ACC112 (cell line): ENCODE measurements around the gene KDM5A.
"Not testable (repeated sequence)": the region's sequence is repeated elsewhere in the genome, so short reads cannot be mapped to it uniquely, and the experiment has no call there.

ENCODE experiments used
- H2AFZ ChIP-seq: fragments of 200-600 bp; sonication (generic); one replicate; pipeline ENCODE4 v1.6.0; 2017; ENCODE audit warnings: antibody characterized with exemption, low read length; ENCODE audit not compliant: unreplicated experiment
- H3K27ac ChIP-seq: fragments of 200-600 bp; sonication (generic); 2 replicates; pipeline ENCODE4 v1.5.1; 2014; ENCODE audit warnings: low read depth, mild to moderate bottlenecking, antibody characterized with exemption, low read length, moderate library complexity
- H3K27me3 ChIP-seq: fragments of 200-600 bp; sonication (generic); 2 replicates; pipeline ENCODE4 v1.6.1; 2014; ENCODE audit warnings: mild to moderate bottlenecking, antibody characterized with exemption, low read length, moderate library complexity, mixed read lengths; ENCODE audit not compliant: insufficient read depth
- H3K36me3 ChIP-seq: fragments of 200-600 bp; sonication (generic); 2 replicates; pipeline ENCODE4 v1.6.1; 2016; ENCODE audit warnings: mild to moderate bottlenecking, antibody characterized with exemption, low read length, moderate library complexity, mixed read lengths; ENCODE audit not compliant: insufficient read depth
- H3K4me1 ChIP-seq: fragments of 200-600 bp; sonication (generic); one replicate; pipeline ENCODE4 v1.6.1; 2016; ENCODE audit warnings: low read length, mixed read lengths; ENCODE audit not compliant: insufficient read depth, unreplicated experiment, control insufficient read depth
- H3K4me3 ChIP-seq: fragments of 200-600 bp; sonication (generic); 2 replicates; pipeline ENCODE4 v1.5.1; 2014; ENCODE audit warnings: mild to moderate bottlenecking, low read depth, low read length
- H3K79me2 ChIP-seq: fragments of 200-600 bp; sonication (generic); one replicate; pipeline ENCODE4 v1.6.0; 2016; ENCODE audit warnings: low read length; ENCODE audit not compliant: control insufficient read depth, unreplicated experiment, insufficient read depth

Gene KDM5A

DNA sequence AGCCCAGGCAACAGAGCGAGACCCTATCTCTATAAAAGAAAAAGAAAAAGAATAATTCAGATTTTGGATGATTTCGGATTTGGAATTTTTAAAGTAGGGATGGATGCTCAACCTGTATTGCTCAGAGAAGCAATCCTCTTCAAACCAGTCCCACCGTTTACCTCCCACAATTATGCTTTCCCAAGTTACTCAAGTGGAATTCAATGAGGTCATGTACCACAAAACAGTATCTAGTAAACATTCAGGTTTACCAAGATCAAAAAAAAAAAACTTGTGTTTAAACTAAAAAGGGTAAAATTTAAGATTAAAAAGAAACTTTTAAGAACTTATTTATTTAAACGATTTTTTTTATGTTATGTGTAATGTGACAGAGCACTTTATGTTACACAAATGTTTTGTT is 2.5 kb downstream of the KDM5A start:
- peak overlapping the region; percentile 95 for H3K4me3 ChIP-seq
- no peaks in the 10 kb centered on the region for H3K27me3 ChIP-seq
- peaks cover 22% of the 10 kb centered on the region for H3K4me1 ChIP-seq
- H3K27ac ChIP-seq, result peak overlapping the region; percentile 13; the same call in 1 of the 2 replicates
- peaks cover 21% of the 10 kb centered on the region for H3K36me3 ChIP-seq
- peaks cover 53% of the 10 kb centered on the region for H3K79me2 ChIP-seq
- no peak overlapping the region for H2AFZ ChIP-seq

DNA sequence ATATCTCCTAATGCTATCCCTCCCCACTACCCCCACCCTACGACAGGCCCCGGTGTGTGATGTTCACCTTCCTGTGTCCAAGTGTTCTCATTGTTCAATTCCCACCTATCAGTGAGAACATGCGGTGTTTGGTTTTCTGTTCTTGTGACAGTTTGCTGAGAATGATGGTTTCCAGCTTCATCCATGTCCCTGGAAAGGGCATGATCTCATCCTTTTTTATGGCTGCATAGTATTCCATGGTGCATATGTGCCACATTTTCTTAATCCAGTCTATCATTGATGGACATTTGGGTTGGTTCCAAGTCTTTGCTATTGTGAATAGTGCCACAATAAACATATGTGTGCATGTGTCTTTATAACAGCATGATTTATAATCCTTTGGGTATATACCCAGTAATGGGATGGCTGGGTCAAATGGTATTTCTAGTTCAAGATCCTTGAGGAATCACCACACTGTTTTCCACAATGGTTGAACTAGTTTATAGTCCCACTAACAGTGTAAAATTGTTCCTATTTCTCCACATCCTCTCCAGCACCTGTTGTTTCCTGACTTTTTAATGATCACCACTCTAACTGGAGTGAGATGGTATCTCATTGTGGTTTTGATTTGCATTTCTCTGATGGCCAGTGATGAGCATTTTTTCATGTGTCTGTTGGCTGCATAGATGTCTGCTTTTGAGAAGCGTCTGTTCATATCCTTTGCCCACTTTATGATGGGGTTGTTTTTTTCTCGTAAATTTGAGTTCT is 18.2 kb downstream of the KDM5A start:
- peaks cover 46% of the 10 kb centered on the region for H3K36me3 ChIP-seq
- not testable (repeated sequence) for H3K27me3 ChIP-seq, H3K79me2 ChIP-seq, H3K4me3 ChIP-seq, H3K27ac ChIP-seq, H2AFZ ChIP-seq, H3K4me1 ChIP-seq

DNA sequence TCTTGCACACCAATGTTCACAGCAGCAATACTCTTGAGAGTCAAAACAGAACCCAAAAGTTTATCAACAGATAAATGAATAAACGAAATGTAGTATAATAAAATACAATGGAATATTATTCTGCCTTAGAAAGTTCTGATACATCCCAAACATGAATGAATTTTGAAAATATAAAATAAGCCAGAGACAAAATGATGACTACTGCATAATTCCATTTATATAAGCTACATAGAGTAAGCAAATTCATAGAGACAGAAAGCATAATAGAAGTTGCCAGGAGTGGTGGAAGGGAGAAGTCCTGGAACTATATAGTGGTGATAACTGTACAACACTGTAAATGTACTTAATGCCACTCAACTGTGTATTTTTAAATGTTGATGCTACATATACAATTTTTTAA is 21.1 kb downstream of the KDM5A start:
- Histone ChIP-seq H3K36me3 (peaks cover 65% of the 10 kb centered on the region), H3K4me3 (no peak overlapping the region), H3K79me2 (peaks cover 2% of the 10 kb centered on the region), H3K27me3 (no peaks in the 10 kb centered on the region), H3K27ac (no peak overlapping the region), H2AFZ (no peak overlapping the region), H3K4me1 (no peaks in the 10 kb centered on the region)

- H2AFZ ChIP-seq, result no peak overlapping the region
- H3K79me2 ChIP-seq, result peaks cover 2% of the 10 kb centered on the region
- H3K27ac ChIP-seq, result no peak overlapping the region
- H3K4me1 ChIP-seq, result no peaks in the 10 kb centered on the region
- H3K27me3 ChIP-seq, result no peaks in the 10 kb centered on the region
- no peak overlapping the region for H3K4me3 ChIP-seq
- peaks cover 76% of the 10 kb centered on the region for H3K36me3 ChIP-seq
Observed at GRCh38 chr12:366820-367219, 22.3 kb downstream of the KDM5A start.

DNA sequence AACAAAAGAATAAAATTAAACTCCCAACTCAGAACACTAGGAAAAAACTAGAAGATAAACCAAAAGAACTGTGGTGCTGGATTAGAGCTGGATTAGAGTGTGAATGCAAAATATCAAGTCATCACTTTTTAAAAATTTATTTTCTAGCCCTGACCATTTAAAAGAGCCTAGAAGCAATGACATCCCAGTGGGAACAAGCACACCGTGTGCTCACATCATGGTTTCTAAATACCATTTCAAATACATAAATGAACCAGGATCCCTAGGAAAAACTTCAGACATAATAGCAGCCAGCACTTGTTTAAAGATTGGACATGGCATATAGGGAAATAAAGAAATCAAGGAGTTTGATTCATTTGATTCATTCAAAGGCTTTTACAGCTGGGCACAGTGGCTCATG is 30.0 kb downstream of the KDM5A start:
- Histone ChIP-seq H2AFZ (no peak overlapping the region), H3K79me2 (peaks cover 9% of the 10 kb centered on the region), H3K27ac (no peak overlapping the region), H3K4me1 (peaks cover 10% of the 10 kb centered on the region), H3K36me3 (peaks cover 69% of the 10 kb centered on the region), H3K27me3 (no peaks in the 10 kb centered on the region), H3K4me3 (no peak overlapping the region)

DNA sequence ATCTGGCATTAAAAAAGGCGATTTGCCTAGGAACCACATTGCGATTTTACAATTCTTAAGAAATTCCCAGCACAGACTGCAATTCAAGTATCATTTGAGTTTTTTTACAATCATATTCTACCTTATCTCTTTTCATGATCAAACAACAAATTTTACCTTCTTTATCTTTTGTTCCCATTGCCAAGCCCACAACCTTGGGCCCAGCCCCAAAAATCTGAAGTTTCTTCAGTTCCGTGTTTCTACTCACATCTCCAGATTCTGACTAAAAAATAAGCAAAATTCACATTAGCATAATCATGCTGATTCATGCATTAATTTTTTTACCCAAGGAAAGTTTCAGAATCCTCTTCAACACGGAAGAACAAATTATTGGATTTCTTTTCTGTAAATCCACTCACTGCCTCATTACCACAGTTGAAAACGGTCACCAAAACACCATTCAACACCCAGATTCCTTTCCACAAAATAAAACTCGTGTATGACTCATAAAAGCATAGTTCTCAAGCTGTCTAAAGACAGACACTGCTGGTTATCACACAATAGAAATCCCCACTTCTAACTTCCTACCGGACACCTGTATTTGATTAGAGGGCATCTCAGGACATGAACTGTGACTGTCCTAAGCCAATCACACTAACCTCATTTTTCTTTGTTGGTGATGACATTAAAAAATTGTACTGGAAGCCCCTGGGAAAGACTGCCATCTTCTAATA is 32.7 kb downstream of the KDM5A start:
- H3K36me3 ChIP-seq, result peaks cover 65% of the 10 kb centered on the region
- no peak overlapping the region for H2AFZ ChIP-seq
- peak overlapping the region; percentile 20; the same call in 1 of the 2 replicates for H3K27ac ChIP-seq
- peaks cover 10% of the 10 kb centered on the region for H3K4me1 ChIP-seq
- H3K27me3 ChIP-seq, result no peaks in the 10 kb centered on the region
- H3K4me3 ChIP-seq, result no peak overlapping the region
- H3K79me2 ChIP-seq, result peaks cover 9% of the 10 kb centered on the region

GRCh38 chr12:351197-351596 is 37.9 kb downstream of the KDM5A start:
- H3K79me2 ChIP-seq, H2AFZ ChIP-seq, H3K4me1 ChIP-seq, H3K27me3 ChIP-seq, H3K27ac ChIP-seq, H3K4me3 ChIP-seq: not testable (repeated sequence)
- H3K36me3 ChIP-seq, result peaks cover 46% of the 10 kb centered on the region

DNA sequence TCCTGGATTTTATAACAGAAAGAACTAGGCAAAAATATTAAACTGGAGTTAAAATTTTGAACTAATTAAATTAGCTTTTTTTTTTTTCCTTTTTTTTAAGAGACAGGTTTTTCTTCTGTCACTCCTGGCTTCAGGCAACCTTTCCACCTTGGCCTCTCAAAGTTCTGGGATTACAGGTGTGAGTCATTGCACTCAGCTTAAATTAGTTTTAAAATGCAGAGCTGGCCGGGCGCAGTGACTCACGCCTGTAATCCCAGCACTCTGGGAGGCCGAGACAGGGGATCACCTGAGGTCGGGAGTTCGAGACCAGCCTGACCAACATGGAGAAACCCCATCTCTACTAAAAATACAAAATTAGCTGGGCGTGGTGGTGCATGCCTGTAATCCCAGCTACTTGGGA is 39.5 kb downstream of the KDM5A start:
- H3K4me1 ChIP-seq, H3K79me2 ChIP-seq, H2AFZ ChIP-seq, H3K27ac ChIP-seq, H3K4me3 ChIP-seq, H3K27me3 ChIP-seq: not testable (repeated sequence)
- H3K36me3 ChIP-seq, result peaks cover 41% of the 10 kb centered on the region

- H3K4me3 ChIP-seq, H2AFZ ChIP-seq, H3K27ac ChIP-seq, H3K27me3 ChIP-seq, H3K4me1 ChIP-seq, H3K79me2 ChIP-seq: not testable (repeated sequence)
- peaks cover 26% of the 10 kb centered on the region for H3K36me3 ChIP-seq
Observed at GRCh38 chr12:343036-343435, 46.1 kb downstream of the KDM5A start.

DNA sequence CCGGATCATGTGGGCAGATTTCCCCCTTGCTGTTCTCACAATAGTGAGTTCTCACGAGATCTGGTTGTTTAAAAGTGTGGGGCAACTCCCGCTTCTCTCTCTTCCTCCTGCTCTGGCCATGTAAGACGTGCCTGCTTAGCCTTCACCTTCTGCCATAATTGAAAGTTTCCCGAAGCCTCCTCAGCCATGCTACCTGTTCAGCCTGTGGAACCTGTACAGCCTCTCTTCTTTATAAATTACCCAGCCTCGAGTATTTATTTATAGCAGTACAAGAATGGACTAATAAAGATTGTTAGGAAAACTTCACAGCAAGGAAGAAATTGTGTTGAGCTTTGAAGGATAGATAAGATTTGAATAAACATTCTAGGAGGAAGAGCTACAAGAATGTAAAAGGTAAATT is 52.1 kb downstream of the KDM5A start:
- no peak overlapping the region for H2AFZ ChIP-seq
- no peaks in the 10 kb centered on the region for H3K4me1 ChIP-seq
- H3K79me2 ChIP-seq, result peaks cover 3% of the 10 kb centered on the region
- no peak overlapping the region for H3K4me3 ChIP-seq
- H3K27ac ChIP-seq, result no peak overlapping the region
- peaks cover 21% of the 10 kb centered on the region for H3K36me3 ChIP-seq
- no peaks in the 10 kb centered on the region for H3K27me3 ChIP-seq

DNA sequence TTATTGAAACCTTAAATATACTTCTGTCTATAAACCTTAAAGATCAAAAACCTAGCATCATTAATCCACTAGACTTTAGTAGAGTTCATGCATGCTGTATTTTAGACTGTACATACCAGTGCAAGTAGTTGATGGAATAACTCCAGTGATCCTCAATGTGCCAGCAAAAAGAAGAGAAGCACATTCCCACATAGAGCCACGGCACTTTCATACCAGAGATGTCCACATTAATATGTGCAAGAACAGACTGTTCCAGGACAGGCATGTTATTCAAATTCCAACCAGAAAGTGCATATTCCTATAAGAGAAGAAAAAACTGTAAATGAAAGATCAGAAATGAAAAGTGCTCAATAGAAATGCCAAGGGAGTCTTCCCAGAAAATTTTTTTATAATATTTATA is 55.0 kb downstream of the KDM5A start:
- no peak overlapping the region for H2AFZ ChIP-seq
- H3K4me3 ChIP-seq, result no peak overlapping the region
- no peak overlapping the region for H3K27ac ChIP-seq
- no peaks in the 10 kb centered on the region for H3K27me3 ChIP-seq
- no peaks in the 10 kb centered on the region for H3K79me2 ChIP-seq
- H3K36me3 ChIP-seq, result peaks cover 18% of the 10 kb centered on the region
- H3K4me1 ChIP-seq, result no peaks in the 10 kb centered on the region
